HG03095 (cell line): Measurements from ENCODE around the gene DHX34.
"Not testable (repeated sequence)": the region's sequence is repeated elsewhere in the genome, so short reads cannot be mapped to it uniquely, and the experiment has no call there.

Source experiments
- ATAC-seq: cut with Tn5 transposase; IDR thresholded peaks from one replicate; pipeline ENCODE4 v1.9.1; 2021; ENCODE audit warnings: moderate library complexity; ENCODE audit not compliant: unreplicated experiment

DHX34 gene

GRCh38 chr19:47388721-47389120 lies 39.6 kb downstream of the DHX34 start:
- ATAC-seq = not testable (repeated sequence)

- no peak for ATAC-seq
Measured at GRCh38 chr19:47389150-47389556, 40.0 kb downstream of the DHX34 start.

GRCh38 chr19:47390533-47391488 lies 41.7 kb downstream of the DHX34 start:
- ATAC-seq = no peak

- ATAC-seq = no peak
Measured at GRCh38 chr19:47391510-47392223, 42.6 kb downstream of the DHX34 start.

GRCh38 chr19:47398707-47399597 lies 49.8 kb downstream of the DHX34 start:
- ATAC-seq = no peak

- no peak for ATAC-seq
Measured at GRCh38 chr19:47402504-47402903, 53.4 kb downstream of the DHX34 start.

GRCh38 chr19:47404334-47405196 lies 55.5 kb downstream of the DHX34 start:
- ATAC-seq = no peak

GRCh38 chr19:47405197-47405550 lies 56.1 kb downstream of the DHX34 start:
- no peak for ATAC-seq

- ATAC-seq = no peak
Measured at GRCh38 chr19:47405854-47406417, 56.8 kb downstream of the DHX34 start.

GRCh38 chr19:47406711-47407416 lies 57.7 kb downstream of the DHX34 start:
- no peak for ATAC-seq

GRCh38 chr19:47407417-47407774 lies 58.3 kb downstream of the DHX34 start:
- ATAC-seq = no peak

GRCh38 chr19:47408156-47408938 lies 59.2 kb downstream of the DHX34 start:
- no peak for ATAC-seq

GRCh38 chr19:47411101-47411500 lies 62.0 kb downstream of the DHX34 start:
- ATAC-seq = no peak

- ATAC-seq = not testable (repeated sequence)
Measured at GRCh38 chr19:47411696-47412095, 62.6 kb downstream of the DHX34 start.

- no peak for ATAC-seq
Measured at GRCh38 chr19:47413941-47414340, 64.8 kb downstream of the DHX34 start.

GRCh38 chr19:47414469-47414868 lies 65.4 kb downstream of the DHX34 start:
- no peak for ATAC-seq

- ATAC-seq = no peak
Measured at GRCh38 chr19:47415953-47416642, 67.0 kb downstream of the DHX34 start.

- no peak for ATAC-seq
Measured at GRCh38 chr19:47416643-47416985, 67.5 kb downstream of the DHX34 start.
